T-helper 9 cell (primary cell): ENCODE results near the gene NOP9.
A peak's percentile ranks its signal among the peaks of the same experiment; 100 is the strongest.
"Not testable (repeated sequence)": the region's sequence is repeated elsewhere in the genome, so short reads cannot be mapped to it uniquely, and the experiment has no call there.

Experiments used
- DNase-seq: peaks from one replicate; pipeline ENCODE4 v3.0.0-alpha.2; 2020

The NOP9 gene

GRCh38 chr14:24310646-24311604 is 11.3 kb downstream of the NOP9 start, which contains the start of gene LTB4R:
LTB4R (plus strand) TSS chr14:24311502; CDS start chr14:24315652, 4,150 bp downstream.
- DNase-seq = peak; percentile 54

- no peak for DNase-seq
These were observed 12.4 kb downstream of the NOP9 start for GRCh38 chr14:24311837-24312615.

DNA sequence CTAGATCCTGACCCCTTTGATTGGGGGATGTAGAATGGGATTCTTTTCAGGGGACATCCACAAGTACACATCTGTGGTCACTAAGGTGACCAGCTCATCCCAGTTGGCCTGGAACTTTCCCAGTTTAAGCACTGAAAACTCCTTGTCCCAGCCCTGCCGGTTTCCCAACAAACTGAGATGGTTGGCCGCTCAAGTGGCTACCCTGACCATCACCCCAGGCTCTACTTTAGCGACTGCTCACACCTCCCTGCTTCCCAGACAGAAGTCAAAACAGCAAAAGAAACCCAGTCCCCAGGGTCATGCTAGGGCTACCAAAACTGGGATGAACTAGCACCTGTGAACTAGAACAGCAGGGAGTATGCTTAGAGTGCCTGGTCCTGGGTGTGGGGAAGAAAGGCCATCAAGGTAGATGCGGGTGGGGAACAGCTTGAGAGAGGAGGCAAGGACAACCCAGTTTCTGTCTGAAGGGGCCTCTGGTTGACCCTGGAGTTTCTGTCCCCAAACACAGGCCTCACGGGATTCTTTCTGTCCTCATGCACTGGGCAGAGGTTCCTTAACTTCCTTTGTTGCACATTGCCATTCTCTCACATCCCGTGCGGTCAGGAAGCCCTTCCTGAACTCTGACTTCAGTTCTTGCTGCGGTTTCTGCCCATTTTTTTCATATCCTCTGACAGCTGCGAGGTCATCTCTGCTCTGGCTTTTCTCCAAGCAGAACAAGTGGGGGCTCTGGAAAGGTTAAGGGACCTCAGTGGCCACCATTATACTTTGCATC is 13.3 kb downstream of the NOP9 start:
- DNase-seq = peak; percentile 24

DNA sequence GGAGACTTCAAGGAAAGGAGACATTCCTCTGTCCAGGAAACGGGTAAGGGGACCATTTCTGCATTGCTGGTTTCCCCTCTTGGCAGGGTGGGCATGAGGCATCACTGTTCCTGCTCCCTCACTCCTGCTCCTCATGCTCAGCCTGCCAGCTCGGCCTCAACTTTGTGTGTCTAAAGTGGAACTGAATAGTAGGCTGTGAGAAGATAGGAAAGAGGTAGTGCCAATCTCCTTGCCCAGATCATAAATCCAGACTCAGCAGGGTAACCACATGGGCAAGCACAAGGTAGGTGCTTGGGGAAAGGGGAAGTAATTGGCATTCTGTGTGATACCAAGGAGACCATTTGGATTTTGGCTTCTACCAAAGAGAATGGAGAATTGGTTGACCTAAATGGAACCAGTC is 14.3 kb downstream of the NOP9 start:
- DNase-seq = no peak

DNA sequence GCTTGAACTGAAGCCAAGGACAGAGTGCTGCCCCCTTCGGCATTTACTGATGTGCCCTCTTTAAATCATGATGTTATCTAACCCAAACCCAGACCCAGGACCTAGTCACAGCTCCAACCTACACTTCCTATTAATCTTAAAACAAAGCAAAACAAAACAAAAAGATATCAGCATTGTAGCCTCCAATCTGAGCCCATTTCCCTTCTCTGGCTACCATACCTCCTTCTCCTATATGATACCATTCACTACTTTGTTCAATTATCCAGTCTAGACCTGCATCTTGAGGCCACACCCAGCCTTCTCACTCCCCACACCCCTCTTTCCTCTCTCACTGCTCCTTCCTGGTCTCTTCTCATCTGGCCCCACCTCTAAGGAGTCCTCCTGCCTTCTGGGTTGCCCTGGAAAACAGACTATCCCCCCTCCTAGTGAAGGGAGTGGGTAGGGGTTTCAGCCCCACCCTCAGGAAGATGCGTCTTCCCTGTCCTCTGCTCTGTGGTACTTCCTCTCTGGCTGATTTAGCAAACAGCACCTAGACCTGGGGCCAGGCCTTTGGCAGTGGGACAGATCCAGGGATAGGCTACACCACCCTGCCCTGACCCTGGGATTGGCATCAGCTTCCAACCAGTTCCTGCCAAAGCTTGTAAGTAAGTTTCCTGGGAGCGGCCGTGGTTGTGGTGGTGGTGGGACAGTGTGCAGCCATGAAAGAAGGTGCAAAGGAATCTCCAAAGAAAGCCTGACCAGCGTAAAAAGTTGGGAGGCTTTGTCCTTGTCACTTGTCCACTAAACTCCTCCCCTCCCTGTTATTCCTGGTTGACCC is 14.9 kb downstream of the NOP9 start:
- DNase-seq = no peak

DNA sequence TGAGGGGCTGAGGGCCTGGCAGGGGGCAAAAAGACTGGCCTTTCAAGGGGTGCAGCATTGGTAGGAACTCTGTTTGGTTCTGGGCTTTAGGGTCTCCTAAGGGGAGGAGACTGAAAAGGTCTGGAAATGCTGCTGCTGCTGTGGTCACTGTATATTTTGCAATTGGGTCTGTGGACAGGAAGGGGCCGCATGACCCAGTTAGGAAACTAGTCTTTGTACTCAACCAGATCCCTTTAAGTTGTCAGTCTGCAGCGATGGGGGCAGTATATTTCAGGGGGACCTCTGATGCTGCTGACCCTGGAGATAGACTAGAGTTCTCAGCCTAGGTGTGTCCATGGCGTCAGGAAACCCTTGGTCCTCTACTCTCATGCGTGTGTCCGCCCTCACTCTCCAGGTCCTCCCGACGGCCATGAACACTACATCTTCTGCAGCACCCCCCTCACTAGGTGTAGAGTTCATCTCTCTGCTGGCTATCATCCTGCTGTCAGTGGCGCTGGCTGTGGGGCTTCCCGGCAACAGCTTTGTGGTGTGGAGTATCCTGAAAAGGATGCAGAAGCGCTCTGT is 15.7 kb downstream of the NOP9 start:
- no peak for DNase-seq

DNA sequence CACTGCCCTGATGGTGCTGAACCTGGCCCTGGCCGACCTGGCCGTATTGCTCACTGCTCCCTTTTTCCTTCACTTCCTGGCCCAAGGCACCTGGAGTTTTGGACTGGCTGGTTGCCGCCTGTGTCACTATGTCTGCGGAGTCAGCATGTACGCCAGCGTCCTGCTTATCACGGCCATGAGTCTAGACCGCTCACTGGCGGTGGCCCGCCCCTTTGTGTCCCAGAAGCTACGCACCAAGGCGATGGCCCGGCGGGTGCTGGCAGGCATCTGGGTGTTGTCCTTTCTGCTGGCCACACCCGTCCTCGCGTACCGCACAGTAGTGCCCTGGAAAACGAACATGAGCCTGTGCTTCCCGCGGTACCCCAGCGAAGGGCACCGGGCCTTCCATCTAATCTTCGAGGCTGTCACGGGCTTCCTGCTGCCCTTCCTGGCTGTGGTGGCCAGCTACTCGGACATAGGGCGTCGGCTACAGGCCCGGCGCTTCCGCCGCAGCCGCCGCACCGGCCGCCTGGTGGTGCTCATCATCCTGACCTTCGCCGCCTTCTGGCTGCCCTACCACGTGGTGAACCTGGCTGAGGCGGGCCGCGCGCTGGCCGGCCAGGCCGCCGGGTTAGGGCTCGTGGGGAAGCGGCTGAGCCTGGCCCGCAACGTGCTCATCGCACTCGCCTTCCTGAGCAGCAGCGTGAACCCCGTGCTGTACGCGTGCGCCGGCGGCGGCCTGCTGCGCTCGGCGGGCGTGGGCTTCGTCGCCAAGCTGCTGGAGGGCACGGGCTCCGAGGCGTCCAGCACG is 16.4 kb downstream of the NOP9 start:
- DNase-seq = no peak

- no peak for DNase-seq
These were observed 16.9 kb downstream of the NOP9 start for GRCh38 chr14:24316597-24316950.

DNA sequence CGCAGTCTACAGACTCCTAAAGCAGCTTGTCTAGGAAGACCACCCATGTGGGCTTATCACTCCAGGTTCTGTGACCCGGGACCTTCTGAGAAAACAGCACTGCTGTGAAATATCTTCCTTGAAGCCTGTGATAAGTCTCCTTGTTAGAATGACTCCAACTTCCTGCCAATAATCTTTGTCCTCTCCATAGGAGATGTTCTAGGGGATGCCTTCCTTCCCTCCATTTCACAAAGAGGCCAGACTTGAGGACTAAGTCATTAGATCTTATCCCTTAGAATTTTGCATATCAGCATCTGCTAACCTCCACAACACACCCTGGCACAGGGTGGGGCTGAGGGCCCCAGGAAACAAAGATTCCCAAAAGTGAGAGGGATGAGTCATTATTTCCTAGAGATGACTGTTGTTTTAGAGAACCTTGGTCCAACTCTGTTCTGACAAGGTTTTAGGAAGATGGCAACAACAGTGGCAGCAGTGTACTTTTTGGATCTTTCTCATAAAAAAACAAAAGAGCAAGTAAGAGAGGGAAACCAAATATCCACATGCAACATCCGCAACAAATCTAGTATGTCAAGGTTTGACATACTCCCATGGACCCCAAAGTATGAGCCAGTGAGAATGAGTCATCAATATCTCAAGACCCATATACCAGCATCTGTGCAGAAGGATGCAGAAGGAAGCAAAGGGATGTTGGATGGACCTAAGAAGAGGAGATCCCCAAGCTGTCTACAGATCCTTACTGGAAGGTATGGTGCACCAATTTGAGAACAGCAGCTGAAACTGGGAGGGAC is 17.7 kb downstream of the NOP9 start:
- no peak for DNase-seq

- no peak for DNase-seq
These were observed 21.7 kb downstream of the NOP9 start for GRCh38 chr14:24321212-24321975.

DNA sequence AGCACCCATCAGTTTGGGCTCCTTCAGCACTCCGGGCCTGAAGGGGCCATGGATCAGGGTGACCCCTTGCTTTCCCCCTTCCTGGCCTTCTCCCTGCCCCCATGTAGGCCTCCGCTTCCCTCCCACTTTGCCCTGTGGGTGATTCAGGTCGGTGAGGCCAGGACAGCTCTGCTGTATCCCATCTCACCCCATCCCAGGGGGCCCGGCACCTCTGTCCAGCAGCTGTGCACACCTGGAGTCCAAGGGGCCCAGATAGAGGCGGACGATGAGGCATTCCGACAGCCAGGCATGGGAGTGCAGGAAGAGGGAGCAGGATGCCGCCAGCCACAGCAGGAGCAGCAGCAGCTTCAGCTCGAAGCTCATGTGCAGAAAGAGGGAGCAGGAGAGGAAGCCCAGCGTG is 23.0 kb downstream of the NOP9 start:
- DNase-seq = no peak

DNA sequence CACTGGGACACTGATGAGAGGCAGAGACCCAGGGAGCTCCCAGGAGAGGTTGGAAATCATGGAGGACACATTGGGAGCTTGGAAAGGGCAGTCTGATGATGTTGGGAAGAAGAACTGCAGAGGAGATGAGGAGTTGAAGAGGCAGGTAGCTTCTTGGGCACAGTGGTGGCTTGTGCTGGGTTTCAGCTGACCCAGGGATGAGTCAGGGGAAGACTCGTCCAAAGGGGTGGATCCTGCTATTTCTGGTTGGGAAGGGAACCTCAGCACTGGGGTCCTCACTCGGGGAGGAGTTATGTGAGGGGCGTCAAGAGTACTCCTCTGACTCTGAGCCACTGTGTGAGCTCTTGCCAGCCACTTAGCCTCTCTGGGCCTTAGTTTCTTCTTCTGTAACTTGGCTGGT is 23.7 kb downstream of the NOP9 start:
- DNase-seq = no peak

DNA sequence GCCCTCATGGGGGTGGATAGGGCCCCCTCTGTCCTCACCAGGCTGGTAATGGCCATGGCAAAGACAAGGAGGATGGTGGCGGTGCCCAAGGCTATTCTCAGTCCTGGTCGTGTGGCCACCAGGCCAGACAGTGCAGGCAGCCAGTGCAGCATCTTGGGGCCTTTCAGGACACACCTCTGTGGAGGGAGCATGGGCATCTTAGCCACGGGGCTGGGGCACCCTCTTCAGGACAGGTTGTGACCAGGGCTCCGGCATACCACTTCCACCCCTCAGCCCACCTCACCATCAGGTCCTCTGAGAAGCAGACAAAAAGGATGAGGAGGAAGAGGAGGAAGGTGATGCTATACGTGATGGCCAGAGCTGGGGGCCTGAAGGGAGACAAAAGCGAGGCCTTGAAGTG is 24.4 kb downstream of the NOP9 start:
- DNase-seq = no peak

- DNase-seq = no peak
These were observed 25.4 kb downstream of the NOP9 start for GRCh38 chr14:24325041-24325530.

GRCh38 chr14:24325963-24326362 is 26.3 kb downstream of the NOP9 start:
- DNase-seq = no peak

DNA sequence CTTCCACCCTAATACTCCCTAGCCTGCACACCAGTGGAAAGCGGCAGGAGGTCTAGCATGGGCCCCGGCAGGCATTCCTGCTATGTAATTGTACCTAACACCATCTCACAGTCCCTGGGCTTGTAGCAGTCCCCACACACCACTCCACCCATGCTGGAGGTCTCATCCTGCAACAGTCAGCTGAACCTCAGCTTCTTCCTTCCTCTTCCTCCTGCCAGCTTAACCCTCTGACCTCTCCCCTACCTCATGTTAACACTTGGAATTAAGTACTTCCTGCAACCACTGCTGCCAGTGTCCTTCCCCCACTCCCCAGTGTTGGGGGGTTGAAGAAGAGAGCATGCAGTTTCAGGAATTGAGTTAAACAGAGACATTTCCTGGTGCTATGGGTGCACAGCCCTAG is 27.7 kb downstream of the NOP9 start:
- DNase-seq = no peak

- DNase-seq = not testable (repeated sequence)
These were observed 28.3 kb downstream of the NOP9 start for GRCh38 chr14:24327914-24328313.

DNA sequence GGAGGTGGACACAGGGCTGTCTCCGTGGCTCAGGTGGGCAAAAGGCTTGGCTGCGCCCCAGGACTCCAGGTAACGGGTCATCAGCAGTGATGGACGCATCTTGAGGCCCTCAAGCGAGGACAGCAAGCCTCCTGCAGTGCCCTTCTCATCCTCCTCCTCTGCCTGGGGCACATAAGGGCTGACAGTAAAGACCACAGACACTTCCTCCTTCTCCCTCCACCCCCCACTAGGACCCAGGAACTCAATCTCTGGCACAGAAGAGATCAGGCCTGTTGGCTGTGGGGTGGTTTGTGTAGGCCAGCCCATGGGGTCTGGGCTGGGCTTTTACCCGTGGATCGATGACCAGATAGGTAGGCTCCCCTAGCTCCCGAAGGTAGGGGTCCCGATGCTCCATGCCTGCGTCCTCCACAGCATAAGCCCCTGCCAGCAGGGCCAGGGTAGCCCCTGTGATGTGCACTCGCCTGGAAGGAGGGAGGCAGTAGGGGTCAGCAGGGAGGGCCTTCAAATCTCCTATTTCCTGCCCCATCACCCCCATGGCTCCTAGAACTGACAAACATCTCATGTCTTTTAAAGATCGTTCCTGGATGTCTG is 29.5 kb downstream of the NOP9 start:
- DNase-seq = no peak

- DNase-seq = peak; percentile 59
These were observed 30.1 kb downstream of the NOP9 start for GRCh38 chr14:24329736-24330135.
